NAMALWA (cell line): Measurements from ENCODE around the gene OTOG.
A peak's percentile ranks its signal among the peaks of the same experiment; 100 is the strongest.

Source experiments
- DNase-seq: peaks from one replicate; pipeline ENCODE4 v3.0.0-alpha.2; 2015; ENCODE audit warnings: low spot score

Gene OTOG

DNA sequence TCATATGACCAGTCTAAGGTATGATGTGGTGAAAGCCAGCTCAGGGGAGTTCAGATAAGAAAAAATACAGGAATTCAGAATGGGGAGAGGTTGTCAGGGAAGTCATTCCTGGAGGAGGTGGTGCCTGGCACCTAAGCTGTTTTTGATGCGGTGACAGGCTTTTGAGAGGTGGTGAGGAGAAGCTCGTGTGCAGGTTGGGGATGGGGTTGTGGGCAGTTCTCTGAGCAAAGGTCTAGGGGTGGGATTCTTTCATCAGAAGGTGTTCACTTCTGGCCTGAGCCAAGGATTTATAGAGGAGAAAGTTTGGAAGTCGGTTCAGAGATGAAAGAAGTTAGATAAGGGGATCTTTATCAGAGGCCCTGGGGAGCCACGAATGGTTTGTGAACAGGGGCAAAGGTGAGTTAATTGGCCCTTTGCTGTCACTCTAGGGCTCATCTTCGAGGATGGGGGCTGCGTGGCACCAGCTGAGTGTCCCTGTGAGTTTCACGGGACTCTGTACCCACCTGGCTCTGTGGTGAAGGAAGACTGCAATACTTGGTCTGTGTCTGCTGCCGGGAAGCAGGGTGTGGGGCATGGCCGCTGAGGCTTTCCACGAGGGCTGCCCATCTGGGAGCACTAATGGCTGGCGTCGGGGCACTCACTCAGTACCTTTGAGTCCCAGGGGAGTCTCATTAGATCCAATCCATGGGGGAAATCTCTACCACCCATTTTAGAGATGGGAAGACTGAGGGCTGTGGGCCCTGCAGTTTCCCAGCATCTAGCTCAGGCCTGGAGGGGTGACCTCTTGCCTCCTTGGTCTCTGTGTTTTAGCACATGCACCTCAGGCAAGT lies 13.4 kb downstream of the OTOG start:
- DNase-seq: no peak

DNA sequence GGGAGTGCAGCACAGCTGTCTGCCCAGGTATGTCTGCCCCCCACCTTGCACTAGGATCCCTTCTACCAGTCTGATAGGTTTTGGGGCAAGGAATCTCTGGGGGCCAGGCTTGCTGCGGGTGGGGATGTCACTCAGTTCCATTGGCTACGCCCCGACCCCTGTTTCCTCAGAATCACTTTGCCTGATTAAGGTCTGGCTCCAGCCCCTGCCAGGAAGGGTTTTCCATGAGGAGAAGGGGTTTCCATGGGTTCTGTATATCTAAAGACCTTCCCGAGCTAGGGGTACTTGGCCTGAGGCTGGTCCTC lies 14.0 kb downstream of the OTOG start:
- DNase-seq: no peak

DNA sequence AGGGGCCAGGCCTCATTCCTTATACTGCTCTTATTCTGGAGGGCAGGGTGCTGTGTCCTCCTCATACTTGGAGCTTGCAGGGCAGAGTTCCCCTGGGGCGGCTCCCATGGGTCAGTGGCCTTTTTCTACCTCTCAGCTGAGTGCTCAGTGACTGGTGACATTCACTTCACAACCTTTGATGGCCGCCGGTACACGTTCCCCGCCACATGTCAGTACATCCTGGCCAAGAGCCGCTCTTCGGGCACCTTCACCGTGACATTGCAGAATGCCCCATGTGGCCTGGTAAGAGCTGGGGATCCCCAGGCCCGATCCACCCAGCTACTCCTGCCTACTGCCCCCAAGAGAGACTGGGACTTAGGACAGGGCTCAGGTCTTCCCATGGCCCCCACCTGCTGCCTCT lies 14.5 kb downstream of the OTOG start:
- DNase-seq: no peak

DNA sequence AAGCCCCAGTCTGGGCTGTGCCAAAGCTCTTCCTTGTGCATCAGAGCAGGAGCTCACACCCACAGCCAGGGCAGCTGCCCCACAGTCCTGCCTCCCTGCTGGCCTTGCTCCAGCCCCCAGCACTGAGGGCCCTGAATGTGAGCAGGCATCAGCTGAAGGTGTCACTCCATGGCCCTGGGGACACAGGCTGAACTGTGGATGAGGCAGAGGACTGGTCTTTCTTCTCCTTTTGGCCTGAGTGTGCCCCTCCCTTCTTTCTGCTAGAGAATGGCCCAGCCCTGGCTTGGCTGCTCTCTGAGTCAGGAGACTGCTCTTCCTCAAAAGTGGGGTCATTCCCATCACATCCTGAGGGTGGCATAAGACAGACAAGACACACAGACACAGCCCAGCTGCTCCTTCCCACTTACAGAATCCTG lies 16.2 kb downstream of the OTOG start:
- no peak for DNase-seq

DNA sequence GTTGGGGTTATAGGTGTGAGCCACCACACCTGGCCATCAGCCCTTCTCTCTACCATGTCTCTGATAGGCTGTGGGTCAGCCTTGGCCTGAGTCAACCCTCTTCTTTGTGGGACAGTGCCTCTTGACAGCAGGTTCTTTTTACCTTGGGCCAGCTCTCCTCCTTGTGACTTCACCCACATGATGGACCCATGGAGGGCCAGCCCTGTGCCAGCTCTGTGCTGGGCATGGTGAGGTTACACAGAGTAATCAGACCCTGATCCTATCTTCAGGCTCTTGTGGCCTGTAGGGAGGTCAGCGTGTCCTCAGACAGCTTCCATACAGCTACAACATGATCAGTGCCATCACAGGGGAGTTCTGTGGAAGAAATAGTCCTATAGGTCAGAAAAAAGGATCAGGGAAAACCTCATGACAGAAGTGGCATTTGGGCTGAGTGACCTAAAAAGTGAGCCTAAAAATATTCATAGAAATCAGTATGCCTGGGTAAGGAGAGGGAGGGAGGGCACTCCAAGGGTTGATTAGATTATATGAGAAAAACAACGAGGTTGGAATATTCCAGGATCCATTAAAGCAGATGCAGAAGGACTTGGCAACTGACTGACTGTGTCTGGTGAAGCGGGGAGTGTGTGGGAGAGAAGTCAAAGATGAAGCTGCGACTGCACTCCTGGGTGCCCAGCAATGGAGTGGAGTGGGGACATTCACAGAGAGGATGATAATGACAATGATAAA lies 17.1 kb downstream of the OTOG start:
- no peak for DNase-seq

DNA sequence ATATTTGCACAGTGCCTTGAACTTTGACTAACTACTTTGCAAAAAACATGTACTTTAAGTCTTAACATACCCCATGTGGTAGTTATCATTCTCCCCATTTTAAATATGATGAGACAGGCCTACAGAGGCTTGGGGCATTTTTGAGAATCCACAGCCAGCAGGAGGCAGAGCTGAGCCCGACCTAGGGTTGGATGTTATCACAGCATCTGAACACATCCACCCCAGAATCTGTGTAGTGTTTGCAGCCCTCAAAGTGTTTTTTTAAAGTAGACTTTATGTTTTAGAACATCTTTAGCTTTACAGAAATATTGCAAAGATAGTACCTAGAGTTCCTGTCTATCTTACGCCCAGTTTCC lies 17.6 kb downstream of the OTOG start:
- peak; percentile 33 for DNase-seq

DNA sequence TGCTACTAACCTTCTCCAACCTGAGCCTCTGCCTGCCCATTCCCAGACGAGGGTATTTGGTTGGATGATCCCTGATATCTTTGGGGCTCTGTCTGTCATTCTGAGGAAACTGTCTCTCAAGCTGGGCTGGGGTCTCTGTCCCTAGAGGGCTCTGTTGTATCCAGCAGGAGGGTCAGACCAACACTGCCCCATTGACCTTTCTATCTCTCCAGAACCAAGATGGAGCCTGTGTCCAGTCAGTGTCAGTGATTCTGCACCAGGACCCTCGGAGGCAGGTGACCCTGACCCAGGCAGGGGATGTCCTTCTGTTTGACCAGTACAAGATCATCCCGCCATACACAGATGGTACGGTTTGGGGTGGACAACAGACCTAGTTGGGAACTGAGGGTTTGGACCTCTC lies 21.9 kb downstream of the OTOG start:
- no peak for DNase-seq

DNA sequence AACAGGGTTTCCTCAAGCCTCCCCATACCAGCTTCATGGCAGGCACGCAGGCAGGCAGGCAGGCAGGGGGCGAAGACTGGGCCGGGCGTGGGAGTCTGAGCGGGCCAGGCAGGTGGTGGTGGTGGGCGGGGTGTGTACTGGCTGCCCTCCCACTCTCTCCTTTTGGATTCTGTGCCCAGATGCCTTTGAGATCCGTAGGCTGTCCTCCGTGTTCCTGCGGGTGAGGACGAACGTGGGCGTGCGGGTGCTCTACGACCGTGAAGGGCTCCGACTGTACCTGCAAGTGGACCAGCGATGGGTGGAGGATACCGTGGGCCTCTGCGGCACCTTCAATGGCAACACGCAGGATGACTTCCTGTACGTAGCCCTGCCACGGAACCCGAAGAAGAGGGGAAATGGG lies 23.0 kb downstream of the OTOG start:
- no peak for DNase-seq

DNA sequence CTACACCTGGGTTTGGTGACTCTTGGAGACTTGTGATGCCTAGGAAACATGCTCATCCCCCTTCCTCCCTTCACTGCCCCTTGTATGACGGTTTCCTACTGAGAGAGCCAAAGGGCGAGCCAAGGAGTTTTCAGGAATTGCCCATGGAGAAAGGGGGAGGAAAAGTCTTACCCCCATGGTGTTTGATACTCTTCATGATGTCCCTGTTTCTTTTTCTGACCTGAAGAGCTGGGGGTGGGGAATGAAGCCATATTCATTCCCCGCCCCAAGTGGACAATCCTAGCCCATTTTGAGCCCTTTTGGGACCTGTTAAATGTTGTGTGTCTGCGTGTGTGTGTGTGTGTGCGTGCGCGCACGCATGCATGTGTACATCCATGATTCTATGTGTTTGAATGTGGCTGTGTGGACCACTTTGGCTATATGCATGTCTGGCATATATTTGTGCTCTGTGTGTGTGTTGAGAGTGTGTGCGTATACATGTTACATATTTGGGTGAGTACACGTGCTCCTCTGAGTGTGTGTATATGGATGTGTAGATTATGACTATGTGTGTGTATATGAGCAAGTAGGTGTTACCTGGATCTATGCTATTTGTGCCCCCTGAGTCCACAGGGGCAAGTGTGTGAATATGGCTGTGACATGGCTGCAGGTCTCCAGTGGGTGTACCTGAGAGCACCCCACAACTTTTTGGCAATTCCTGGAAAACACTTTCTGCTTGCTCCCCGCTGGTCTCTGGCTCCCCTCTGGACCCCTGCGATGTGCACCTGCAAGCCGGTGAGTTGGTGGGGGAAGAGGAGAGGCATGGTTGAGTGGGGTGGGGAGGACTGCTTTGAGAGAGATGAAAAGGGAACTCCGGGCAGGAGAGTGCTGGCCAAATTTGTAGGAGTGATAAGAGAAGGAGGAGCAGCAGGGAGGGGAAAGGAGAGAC lies 24.6 kb downstream of the OTOG start:
- no peak for DNase-seq

DNA sequence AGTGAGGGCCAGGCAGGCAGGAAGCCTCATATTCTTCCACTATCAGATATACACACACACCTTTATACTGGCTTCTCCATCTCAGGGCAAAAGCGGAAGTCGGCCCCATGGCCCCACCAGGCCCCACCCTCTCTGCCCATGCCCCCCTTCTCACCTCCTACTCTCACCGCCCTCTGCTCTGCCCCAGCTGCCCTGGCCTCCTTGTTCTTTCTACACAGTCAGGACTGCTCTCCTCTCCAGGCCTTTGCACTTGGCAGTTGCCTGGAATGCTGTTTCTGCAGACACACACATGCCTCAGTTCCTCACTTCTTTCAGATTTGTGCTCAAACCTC lies 25.3 kb downstream of the OTOG start:
- no peak for DNase-seq

DNA sequence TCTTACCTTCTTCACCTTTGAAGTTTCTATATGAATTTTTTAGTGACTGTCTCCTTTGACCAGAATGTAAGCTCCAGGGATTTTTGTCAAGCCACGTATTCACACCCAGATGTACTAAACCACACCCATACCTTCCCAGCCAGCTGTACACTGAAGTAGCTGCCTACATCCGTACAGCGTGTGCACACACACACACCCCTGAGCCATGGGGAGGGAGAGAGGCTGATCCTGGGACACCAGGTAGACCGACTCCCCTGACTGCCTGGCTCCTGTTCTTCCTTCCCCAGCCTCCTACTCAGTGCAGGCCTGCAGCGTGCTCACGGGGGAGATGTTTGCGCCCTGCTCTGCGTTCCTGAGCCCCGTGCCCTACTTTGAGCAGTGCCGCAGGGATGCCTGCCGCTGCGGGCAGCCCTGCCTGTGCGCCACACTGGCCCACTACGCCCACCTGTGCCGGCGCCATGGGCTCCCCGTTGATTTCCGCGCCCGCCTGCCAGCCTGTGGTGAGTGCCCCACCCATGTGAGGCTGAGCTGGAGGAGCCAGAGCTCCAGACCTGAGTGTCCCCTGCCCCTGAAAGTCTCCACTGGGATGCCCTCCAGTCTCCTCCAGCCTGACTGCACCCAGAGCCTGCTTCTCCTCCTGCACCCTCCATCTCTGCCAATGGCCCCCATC lies 25.9 kb downstream of the OTOG start:
- no peak for DNase-seq

DNA sequence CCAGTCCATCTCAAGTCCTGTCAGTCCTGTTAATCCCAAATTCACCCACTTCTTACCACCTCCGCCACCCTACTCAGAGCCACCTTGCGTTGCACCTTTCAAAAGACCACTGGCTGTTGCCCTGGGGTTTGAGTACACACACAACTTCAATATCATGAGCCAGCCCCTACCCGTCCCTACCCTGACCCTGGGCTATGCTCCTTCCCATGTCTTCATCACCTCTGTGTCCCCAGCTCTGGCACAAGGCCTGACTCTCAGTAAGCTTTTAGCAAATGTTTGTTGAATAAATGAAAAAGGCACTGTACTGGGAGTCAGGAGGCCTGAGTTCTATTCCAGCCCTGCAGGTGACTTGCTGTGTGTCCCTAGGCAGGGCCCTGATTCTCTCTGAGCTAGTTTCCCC lies 26.5 kb downstream of the OTOG start:
- DNase-seq: no peak

DNA sequence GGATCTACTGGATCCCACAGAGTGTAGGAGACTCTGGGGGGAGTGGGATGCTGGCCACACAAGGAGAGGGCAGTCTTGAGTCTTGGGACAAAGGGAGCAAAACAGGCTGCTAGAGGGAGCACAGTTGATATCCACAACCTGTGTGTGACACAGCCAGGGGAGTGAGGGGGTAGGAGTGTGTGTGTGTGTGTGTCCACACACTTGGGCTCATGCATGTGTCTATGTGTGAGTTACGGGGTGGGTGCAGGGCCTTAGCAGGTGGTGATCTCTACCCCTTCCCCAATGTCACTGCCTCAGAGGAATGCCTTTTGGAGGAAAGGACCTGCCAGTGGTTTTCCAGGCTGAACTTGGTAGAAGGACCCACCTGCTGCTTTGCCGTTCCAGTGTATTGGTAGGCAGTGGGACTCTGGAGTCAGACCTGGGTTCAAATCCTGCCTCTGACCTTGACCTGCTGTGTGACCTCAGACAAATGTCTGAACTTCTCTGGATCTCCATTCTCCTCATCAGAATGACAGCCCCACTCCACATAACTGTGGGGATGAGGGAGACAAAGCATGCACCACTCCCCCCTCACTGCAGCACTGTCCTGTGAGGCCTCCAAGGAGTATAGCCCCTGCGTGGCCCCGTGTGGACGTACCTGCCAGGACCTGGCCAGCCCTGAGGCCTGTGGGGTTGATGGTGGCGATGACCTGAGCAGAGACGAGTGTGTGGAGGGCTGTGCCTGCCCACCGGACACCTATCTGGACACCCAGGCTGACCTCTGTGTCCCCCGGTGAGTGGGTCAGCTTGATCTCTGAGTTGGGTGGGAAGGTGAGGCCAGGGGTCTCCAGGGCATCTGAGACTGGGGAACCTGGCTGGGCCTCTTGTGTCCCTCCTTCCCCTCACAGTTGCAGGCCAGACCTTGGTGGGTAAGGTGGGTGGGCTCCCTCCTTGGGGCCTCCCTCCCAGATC lies 27.4 kb downstream of the OTOG start:
- DNase-seq: no peak

DNA sequence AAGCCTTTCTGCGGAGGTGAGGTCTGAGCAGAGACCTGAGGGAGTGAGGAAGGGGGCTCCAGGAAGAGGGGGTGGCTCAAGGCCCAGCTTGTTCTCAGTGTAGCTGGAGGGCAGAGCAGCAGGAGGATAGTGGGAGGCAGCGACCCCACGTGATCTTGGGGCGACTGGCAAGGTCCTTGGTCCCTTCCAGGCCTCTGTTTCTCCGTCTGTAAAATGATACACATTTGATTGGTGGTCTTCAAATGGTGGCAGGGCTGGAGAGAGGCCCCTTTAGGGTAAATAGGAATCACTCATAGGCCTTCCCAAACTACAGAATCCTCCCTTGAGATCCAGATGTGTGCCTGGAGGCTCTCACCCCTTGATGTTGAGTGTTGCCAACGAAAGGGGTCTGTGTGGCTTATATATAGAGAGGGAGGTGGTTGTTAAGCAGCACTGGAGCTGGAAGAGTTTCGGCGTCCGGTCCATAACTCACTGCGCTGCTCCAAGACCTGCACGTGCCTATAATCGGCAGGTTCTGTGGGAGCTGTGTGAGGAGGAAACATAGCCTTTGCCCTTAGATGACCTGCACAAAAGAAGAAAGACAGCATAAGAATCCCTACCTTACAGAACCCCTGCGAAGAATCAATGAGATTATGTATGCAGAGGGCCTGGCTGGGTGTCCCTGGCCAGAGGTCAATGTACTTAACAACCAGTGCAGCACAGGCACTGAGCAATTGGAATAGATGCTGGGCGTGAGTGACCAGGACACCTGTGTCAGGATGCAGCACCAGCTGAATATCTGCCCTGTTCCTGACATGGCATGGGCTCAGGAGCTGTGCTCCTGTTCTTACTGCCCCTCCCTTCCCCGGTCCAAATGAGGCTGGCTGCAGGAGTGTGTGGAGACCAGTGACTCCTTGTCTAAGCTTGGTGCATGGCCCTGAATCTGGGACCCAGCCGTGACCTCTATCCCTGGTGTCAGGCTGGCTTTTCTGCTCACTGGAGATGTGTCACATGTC lies 28.7 kb downstream of the OTOG start:
- no peak for DNase-seq

DNA sequence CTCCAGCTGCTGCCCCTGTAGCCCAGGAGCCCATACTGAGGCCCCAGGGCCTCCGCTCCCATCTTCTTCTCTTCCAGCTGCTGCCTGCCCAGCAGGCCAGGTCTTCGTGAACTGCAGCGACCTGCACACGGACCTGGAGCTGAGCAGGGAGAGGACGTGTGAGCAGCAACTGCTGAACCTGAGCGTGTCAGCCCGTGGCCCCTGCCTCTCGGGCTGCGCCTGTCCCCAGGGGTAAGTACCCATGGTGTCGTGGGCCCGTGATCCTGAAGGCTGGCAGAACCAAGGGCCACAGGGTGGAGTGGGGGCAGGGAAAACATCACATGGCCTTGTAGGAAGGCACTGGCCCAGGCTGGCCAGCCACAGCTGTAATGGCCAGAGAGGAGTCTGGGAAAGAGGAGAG lies 31.2 kb downstream of the OTOG start:
- DNase-seq: no peak

DNA sequence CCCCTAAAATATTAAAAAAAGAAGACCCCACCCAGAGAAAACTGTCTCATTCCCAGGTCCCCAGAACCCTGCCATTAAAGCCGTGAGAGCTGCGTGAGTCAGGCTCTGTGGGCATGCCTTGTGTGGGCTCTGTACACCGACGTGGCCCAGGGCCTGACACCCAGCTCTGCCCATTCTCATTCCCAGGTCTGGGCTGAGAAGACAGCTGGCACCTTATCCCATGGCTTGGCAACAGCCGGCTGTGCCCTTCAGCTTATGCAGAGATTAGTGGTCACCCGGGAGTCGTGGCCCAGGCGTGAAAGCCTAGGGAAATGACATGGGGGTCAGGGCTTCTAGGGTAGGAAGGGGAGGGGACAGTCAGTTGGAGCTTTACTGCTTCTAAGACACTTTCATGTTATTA lies 31.9 kb downstream of the OTOG start:
- no peak for DNase-seq

DNA sequence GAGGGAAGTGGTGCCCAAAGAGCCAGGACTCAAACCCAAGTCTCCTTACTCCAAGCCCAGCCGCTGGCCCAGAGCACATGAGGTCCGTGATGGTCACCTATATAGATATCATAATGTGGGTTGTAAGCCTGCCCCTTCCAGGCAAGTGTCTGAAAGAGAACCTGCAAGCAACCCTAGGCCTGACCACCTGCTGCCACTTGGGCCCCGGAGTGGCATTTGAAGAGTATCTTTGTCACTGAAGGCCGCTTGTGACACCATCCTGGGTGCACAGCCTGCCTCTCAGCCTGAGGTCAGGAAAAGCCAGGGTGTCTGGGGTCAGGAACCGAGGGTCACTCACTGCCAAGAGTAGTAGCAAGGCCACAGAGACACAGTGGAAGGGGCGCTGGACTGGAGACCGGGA lies 32.4 kb downstream of the OTOG start:
- DNase-seq: no peak

DNA sequence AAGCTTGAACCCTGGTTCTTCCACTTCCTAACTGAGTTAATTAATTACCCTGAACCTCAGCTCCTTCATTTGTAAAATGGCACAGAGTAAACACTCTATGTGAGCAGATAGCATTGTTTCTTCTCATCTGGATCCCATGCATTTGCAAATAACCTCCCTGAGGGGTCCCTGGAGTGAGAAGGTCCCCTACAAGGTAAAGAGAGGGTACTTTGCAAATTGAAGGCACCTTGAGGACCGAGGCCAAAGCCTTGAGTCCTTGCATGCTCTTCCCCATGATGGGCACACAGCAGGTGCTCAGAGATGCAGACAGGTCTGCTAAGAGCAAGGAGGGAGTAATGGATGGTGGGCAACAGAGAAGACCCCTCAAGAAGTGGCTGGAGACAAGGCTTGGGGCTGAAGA lies 33.2 kb downstream of the OTOG start:
- no peak for DNase-seq

DNA sequence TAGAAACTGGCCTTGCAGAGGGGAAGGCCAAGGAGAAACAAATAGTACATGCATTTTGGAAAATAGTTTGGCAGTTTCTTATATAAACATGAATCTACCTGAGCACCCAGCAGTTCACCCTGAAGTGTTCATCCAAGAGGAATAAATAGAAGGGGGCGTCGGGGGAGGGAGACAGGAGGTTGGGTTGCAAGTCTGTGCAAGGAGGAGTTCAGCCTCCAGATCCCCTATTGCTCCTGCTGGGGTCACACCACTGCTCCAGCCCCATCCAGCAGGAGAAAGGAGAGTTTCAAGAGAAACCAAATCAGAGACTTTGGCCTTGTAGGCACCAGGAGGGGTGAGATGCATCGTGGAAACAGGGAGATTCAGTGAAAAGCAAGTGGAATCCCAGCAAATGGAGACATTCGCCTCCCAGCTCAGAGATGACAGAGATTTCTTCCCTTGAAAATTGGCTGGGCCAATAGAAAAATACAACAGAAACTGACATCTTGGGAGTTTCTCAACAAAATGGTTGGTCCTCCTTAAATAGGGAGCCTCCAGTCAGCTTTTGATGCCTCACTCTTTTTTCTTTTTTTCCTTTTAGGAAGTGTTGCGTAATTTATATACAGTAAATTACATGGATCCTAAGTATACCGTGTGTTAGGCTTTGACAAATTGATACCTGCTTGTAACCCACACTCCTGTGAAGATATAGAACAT lies 34.1 kb downstream of the OTOG start:
- no peak for DNase-seq

DNA sequence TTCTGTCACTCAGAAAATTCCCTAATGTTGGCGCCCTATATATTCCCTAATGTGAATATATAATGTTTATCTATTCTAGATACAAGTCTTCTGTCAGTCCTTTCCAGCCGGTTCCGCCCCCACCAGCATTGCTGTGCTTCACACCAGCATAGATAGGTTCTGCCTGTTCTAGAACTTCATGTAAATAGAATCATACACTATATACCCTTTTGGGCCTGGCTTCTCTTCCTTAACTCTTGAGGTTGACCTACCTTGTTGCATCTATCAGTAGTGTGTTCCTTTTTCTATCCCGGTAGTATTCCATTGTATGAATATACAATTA lies 34.6 kb downstream of the OTOG start:
- DNase-seq: no peak
